H54 (cell line): Measurements from ENCODE around the gene CMTM3.
"Not testable (repeated sequence)": the region's sequence is repeated elsewhere in the genome, so short reads cannot be mapped to it uniquely, and the experiment has no call there.

Experiments
- DNase-seq: peaks from one replicate; pipeline ENCODE4 v3.0.0; 2011; ENCODE audit warnings: low spot score, mixed read lengths; ENCODE audit not compliant: insufficient read length
- FAIRE-seq: peaks from 3 replicates; lab custom pipeline; 2011; peaks lifted over from hg19 to GRCh38; lab: Jason Lieb, UNC
- POLR2A ChIP-seq: IDR thresholded peaks from 2 replicates; pipeline ENCODE4 v1.6.1; 2011; ENCODE audit warnings: low read depth, mild to moderate bottlenecking, low read length

The CMTM3 gene

DNA sequence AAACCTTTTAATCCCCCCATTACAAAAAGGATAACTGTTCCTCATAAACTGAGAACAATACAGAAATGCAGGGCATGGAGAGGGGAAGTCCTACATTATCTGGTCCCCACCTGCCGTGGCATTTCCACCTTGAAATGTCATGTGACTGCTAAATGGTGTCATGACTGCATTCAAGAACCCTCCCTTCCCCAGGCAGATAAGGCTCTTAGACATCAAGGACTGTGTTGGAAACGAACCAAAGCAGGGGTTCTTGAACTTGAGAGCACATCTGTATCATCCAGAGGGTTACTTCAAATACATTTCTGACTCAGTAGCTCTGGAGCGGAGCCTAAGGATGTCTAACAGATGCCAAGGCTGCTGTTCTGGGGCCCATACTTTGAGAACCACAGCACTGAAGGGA, 18.4 kb downstream of the CMTM3 start:
- FAIRE-seq (no peak), DNase-seq (no peak)
- TF ChIP-seq POLR2A: no peak

GRCh38 chr16:66623755-66624154, 19.3 kb downstream of the CMTM3 start:
- FAIRE-seq: no peak

DNA sequence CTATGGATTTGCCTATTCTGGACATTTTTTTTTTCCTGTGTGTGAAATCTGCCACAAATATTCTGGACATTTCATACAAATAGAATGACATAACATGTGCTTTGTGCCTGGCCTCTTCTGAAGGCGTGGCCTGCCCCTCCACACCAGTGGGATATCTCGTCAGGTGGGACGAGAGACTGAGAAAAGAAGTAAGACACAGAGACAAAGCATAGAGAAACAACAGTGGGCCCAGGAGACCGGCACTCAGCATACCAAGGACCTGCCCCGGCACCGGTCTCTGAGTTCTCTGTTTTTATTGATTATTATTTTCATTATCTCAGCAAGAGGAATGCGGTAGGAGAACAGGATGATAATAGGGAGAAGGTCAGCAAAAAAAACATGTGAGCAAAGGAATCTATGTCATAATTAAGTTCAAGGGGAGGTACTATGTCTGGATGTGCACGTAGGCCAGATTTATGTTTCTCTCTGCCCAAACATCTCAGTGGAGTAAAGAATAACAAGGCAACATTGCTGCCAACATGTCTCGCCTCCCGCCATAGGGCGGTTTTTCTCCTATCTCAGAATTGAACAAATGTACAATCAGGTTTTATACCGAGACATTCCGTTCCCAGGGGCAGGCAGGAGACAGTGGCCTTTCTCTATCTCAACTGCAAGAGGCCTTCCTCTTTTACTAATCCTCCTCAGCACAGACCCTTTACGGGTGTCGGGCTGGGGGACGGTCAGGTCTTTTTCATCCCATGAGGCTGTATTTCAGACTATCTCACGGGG, 23.3 kb downstream of the CMTM3 start:
- DNase-seq, FAIRE-seq: not testable (repeated sequence)

More at GRCh38 chr16:66623755-66624154, 19.3 kb downstream of the CMTM3 start:
- no peak for DNase-seq
- TF ChIP-seq POLR2A: no peak

GRCh38 chr16:66629856-66630255, 25.4 kb downstream of the CMTM3 start:
- DNase-seq: no peak
- no peak for TF ChIP-seq POLR2A
- FAIRE-seq: no peak

GRCh38 chr16:66630561-66631260, 26.2 kb downstream of the CMTM3 start:
- not testable (repeated sequence) for FAIRE-seq

GRCh38 chr16:66631558-66631957, 27.1 kb downstream of the CMTM3 start:
- FAIRE-seq, DNase-seq: not testable (repeated sequence)

More at GRCh38 chr16:66630561-66631260, 26.2 kb downstream of the CMTM3 start:
- not testable (repeated sequence) for DNase-seq

- TF ChIP-seq POLR2A: no peak
- DNase-seq (no peak), FAIRE-seq (no peak)
Measured at GRCh38 chr16:66634527-66635196, 30.2 kb downstream of the CMTM3 start.

DNA sequence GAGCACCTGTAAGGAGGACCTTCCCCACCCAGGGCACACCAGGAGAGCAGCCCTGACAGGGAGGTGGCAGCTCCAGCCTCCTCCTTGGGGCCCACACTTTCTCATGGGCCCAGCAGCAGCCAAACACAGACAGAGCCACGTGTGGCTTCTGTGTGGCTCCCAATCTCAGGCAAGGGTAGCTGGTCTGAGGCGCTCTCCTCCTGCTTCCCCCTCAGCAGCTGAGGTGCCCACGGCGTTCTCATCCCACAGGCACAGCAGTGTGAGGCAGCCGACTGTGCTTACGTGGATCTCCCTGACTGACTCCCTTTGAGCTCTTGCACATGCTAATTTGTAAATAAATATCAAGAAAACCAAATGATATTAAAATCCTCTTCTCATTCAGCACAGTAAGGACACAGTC, 30.9 kb downstream of the CMTM3 start:
- DNase-seq: no peak
- FAIRE-seq: no peak

DNA sequence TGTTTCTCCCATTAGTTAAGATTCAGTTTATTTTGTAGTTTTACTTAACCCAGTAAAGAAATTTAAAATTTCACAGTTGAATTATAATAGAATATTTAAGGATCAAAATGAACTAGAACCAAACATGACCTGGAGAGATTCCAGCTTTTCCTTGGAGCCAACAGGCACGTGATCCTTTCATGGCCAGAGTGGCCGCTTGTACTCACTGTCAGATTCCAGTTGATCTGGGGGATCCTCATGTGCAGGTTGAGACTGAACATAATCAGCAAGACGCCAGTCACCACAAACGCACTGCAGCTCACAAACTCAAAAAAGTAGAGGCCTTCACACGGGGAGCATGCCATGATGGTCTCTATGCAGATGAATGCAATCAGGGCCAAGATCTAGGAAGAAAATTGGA, 31.7 kb downstream of the CMTM3 start:
- no peak for TF ChIP-seq POLR2A
- FAIRE-seq (no peak), DNase-seq (no peak)

More for the DNA sequence above, 30.9 kb downstream of the CMTM3 start:
- TF ChIP-seq POLR2A: no peak

GRCh38 chr16:66637806-66638205, 33.3 kb downstream of the CMTM3 start:
- no peak for DNase-seq
- TF ChIP-seq POLR2A: no peak
- no peak for FAIRE-seq

- DNase-seq (no peak), FAIRE-seq (no peak)
- no peak for TF ChIP-seq POLR2A
Measured at GRCh38 chr16:66639091-66639885, 34.8 kb downstream of the CMTM3 start.

DNA sequence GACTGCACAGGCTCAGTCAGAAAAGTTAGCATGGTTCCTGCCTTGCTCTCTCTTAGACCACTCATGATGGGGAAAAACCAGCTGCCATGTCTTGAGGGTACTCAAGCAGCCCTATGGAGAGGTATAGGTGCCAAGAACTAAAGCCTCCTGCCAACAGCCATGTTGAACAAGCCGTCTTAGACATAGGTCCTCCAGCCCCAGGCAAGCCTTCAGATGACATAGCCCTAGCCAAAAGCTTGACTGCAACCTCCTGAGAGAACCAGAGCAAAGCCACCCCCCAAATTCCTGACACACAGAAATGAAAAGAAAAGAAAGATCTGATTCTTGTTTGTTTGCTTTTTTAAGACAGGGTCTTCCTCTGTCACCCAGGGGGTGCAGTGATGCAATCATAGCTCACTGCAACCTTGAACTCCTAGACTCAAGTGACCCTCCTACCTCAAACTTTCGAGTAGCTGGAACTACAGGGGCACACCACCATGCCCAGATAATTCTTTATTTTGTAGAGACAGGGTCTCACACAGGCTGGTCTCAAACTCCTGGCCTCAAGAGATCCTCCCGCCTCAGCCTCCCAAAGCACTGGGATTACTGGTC, 36.3 kb downstream of the CMTM3 start:
- no peak for TF ChIP-seq POLR2A
- DNase-seq: no peak
- no peak for FAIRE-seq

DNA sequence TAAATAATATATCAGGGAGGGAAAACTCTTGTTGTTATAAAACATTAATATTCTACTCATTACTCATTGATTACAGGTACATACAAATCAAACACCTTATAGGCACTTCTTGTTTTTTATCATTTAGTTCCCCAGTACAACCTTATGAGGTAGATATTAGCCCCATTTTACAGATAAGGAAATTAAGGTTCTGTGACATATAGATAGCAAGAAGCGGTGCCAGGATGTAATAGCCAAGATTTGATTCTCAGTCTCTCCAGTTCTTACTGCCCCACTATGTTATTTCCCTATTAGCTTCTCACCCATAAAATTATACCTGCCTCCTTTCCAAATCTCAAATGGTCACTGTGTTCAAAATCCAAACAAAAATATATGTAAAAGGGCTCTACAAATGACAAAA, 36.9 kb downstream of the CMTM3 start:
- FAIRE-seq: no peak
- no peak for TF ChIP-seq POLR2A
- DNase-seq: no peak
